Lower leg skin (tissue), 4 donors: ENCODE data around the gene PTGER1. TPM values are rescaled to one million over a fixed set of nuclear protein-coding genes. Genes with fewer than 3 reads are reported as not detected.

Experiments
- DNase-seq, 2 donors: peaks; one replicate each; pipeline ENCODE4 v3.0.0-alpha.2; 2019; ENCODE audit warnings: low spot score in 2 of 2
- H3K4me3 ChIP-seq: fragments of 200-600 bp; sonication (generic); 2 replicates; pipeline ENCODE4 v1.5.1; 2017; ENCODE audit warnings: mild to moderate bottlenecking, low read depth; ENCODE audit not compliant: poor library complexity, severe bottlenecking
- CTCF ChIP-seq, 3 donors: fragments of 450-650 bp; IDR thresholded peaks; one replicate each; pipeline ENCODE4 v1.5.1; 2016; ENCODE audit warnings: antibody characterized with exemption in 3 of 3, mild to moderate bottlenecking in 3 of 3, moderate library complexity in 2 of 3
- POLR2A ChIP-seq, 2 donors: fragments of 450-650 bp; IDR thresholded peaks; one replicate each; pipeline ENCODE4 v1.6.1; 2016 to 2017; ENCODE audit warnings: antibody characterized with exemption in 2 of 2, mild to moderate bottlenecking in 1 of 2, moderate library complexity in 1 of 2
- WGBS, 2 donors: methylation state at CpG; one replicate each; pipeline ENCODE4 v1.1.5; 2018; 5-methylcytosine and 5-hydroxymethylcytosine counted together
- intact Hi-C: fragments of 100-400 bp; cut with DNase I; formaldehyde crosslinking; loops from one replicate; pipeline ENCODE4 v1.15.0; 2023; ENCODE audit warnings: low total_unique reads
- total RNA-seq, 4 donors: library from RNA; depleted of rRNA; stranded (reverse); fragments of >200 nt; gene quantifications; one replicate each; pipeline ENCODE4 v1.1.0, GENCODE V29; 2016

Gene PTGER1
- total RNA-seq, 4 donors from 2014 or later = 0.62 TPM; not detected in 3

- 74 to 75% methylated on average over 1 of the region's 1 CpG for WGBS, 2 donors
- TF ChIP-seq POLR2A (IDR thresholded peaks at IDR 0.05) = no peak
- TF ChIP-seq CTCF (IDR thresholded peaks at IDR 0.05) = no peak
- DNase-seq = no peak
- intact Hi-C loops = no loop called here
- no peak overlapping the region for H3K4me3 ChIP-seq
These were observed 28.1 kb upstream of the PTGER1 start for GRCh38 chr19:14503285-14503684.

- DNase-seq = no peak
- WGBS, 2 donors = 73 to 74% methylated on average over 11 of the region's 11 CpGs
- no peak overlapping the region for H3K4me3 ChIP-seq
- intact Hi-C loops = no loop called here
- TF ChIP-seq CTCF (IDR thresholded peaks at IDR 0.05) (no peak), POLR2A (IDR thresholded peaks at IDR 0.05) (no peak)
These were observed 27.4 kb upstream of the PTGER1 start for GRCh38 chr19:14502334-14503092.

- intact Hi-C loops = no loop called here
- no peak for DNase-seq
- H3K4me3 ChIP-seq = no peak overlapping the region
- no peak for TF ChIP-seq POLR2A (IDR thresholded peaks at IDR 0.05)
- TF ChIP-seq CTCF (IDR thresholded peaks at IDR 0.05) = no peak
- WGBS, 2 donors = 38 to 47% methylated on average over 6 of the region's 6 CpGs
These were observed 22.2 kb upstream of the PTGER1 start for GRCh38 chr19:14497228-14497921.

- WGBS, 2 donors = 34 to 35% methylated on average over 7 of the region's 7 CpGs
- no peak for DNase-seq
- no peak for TF ChIP-seq POLR2A (IDR thresholded peaks at IDR 0.05)
- no peak for TF ChIP-seq CTCF (IDR thresholded peaks at IDR 0.05)
- intact Hi-C loops = no loop called here
- no peak overlapping the region for H3K4me3 ChIP-seq
These were observed 21.7 kb upstream of the PTGER1 start for GRCh38 chr19:14496834-14497227.

- intact Hi-C loops = no loop called here
- peak; percentile 92 to 99 for DNase-seq
- TF ChIP-seq POLR2A (IDR thresholded peaks at IDR 0.05) (no peak), CTCF (IDR thresholded peaks at IDR 0.05) (peak in 1 of 3 donors; percentile 22)
- H3K4me3 ChIP-seq = peak within 1 kb of the TSS; percentile 59
- 3 to 6% methylated on average over 37 to 42 of the region's 71 CpGs for WGBS, 2 donors
These were observed 21.1 kb upstream of the PTGER1 start, which contains the start of gene GIPC1 for GRCh38 chr19:14496029-14496833. Gene GIPC1 (minus strand): TSS chr19:14496127. CDS start chr19:14482976, 13,151 bp downstream.
